Fibroblast of mammary gland (primary cell): Measurements from ENCODE around the gene PRPS2.
A peak's percentile ranks its signal among the peaks of the same experiment; 100 is the strongest.

Experiments
- DNase-seq: peaks from one replicate; pipeline ENCODE4 v3.0.0-alpha.2; 2010; ENCODE audit warnings: low read depth
- H3K4me3 ChIP-seq: 2 replicates; pipeline ENCODE4 v1.5.1; 2011; ENCODE audit warnings: low read depth, mild to moderate bottlenecking, low read length, moderate library complexity; ENCODE audit not compliant: control insufficient read depth
- TF ChIP-seq, protein P1 (sequence below): conservative IDR thresholded peaks from 2 replicates; pipeline ENCODE4 v1.5.1; 2011; ENCODE audit warnings: low read depth, low read length, inconsistent platforms; ENCODE audit not compliant: control insufficient read depth, insufficient read depth

The PRPS2 gene

GRCh38 chrX:12789976-12790375 is 1.2 kb upstream of the PRPS2 start:
- no peak for DNase-seq
- H3K4me3 ChIP-seq, result no peak overlapping the region
- TF ChIP-seq, protein P1, sequence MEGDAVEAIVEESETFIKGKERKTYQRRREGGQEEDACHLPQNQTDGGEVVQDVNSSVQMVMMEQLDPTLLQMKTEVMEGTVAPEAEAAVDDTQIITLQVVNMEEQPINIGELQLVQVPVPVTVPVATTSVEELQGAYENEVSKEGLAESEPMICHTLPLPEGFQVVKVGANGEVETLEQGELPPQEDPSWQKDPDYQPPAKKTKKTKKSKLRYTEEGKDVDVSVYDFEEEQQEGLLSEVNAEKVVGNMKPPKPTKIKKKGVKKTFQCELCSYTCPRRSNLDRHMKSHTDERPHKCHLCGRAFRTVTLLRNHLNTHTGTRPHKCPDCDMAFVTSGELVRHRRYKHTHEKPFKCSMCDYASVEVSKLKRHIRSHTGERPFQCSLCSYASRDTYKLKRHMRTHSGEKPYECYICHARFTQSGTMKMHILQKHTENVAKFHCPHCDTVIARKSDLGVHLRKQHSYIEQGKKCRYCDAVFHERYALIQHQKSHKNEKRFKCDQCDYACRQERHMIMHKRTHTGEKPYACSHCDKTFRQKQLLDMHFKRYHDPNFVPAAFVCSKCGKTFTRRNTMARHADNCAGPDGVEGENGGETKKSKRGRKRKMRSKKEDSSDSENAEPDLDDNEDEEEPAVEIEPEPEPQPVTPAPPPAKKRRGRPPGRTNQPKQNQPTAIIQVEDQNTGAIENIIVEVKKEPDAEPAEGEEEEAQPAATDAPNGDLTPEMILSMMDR, result no peak

DNA sequence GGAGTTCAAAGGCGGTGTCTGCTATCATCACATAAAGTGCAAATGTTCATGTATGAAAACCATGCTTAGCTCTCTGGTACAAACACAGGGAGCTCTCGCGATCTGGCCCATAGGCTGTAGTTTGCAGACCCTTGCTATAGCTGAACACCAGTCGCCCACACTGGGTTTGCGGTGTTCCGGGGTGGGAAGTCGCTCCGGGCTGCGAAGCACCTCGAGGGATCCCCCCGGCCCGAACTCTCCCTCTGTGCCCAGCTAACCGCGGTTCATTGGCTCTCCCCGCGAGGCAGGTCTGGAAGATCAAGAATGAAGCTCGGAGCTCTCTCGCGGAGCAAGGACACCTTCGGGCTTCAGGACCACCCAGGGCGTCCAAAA is 341 bp upstream of the PRPS2 start:
- no peak for DNase-seq
- H3K4me3 ChIP-seq, result peak overlapping the region; percentile 49
- TF ChIP-seq, protein P1, result no peak

DNA sequence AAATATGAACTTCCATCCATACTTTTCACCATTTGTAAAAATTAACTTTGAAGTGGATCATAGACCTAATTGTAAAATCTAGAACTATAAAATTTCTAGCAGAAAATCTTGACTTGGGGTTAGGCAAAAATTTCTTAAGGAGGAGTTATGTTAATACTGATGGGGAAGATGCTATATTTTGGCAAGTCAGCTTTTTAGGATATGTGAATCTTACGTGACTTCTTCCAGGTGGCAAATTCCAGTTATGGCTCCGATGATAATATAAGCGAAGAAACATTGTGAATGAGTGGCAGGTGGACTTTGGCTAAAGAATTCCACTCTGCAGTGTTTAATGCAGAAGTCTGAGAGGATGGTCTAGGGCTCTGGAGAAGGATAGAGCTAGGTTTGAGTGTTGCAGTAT is 1.5 kb downstream of the PRPS2 start:
- TF ChIP-seq, protein P1, result no peak
- peak overlapping the region; percentile 49 for H3K4me3 ChIP-seq
- DNase-seq, result no peak

- H3K4me3 ChIP-seq, result no peak overlapping the region
- TF ChIP-seq, protein P1, result no peak
- DNase-seq, result peak; percentile 19
These were observed 3.4 kb downstream of the PRPS2 start for GRCh38 chrX:12794654-12795053.

GRCh38 chrX:12798601-12799000 is 7.4 kb downstream of the PRPS2 start:
- H3K4me3 ChIP-seq, result no peak overlapping the region
- no peak for DNase-seq
- TF ChIP-seq, protein P1, result no peak

GRCh38 chrX:12799118-12799517 is 7.9 kb downstream of the PRPS2 start:
- TF ChIP-seq, protein P1, result no peak
- no peak overlapping the region for H3K4me3 ChIP-seq
- DNase-seq, result no peak

GRCh38 chrX:12802741-12803140 is 11.5 kb downstream of the PRPS2 start:
- TF ChIP-seq, protein P1, result no peak
- DNase-seq, result no peak
- H3K4me3 ChIP-seq, result no peak overlapping the region
